ENCODE results near the gene PLXNC1.

Gene PLXNC1

DNA sequence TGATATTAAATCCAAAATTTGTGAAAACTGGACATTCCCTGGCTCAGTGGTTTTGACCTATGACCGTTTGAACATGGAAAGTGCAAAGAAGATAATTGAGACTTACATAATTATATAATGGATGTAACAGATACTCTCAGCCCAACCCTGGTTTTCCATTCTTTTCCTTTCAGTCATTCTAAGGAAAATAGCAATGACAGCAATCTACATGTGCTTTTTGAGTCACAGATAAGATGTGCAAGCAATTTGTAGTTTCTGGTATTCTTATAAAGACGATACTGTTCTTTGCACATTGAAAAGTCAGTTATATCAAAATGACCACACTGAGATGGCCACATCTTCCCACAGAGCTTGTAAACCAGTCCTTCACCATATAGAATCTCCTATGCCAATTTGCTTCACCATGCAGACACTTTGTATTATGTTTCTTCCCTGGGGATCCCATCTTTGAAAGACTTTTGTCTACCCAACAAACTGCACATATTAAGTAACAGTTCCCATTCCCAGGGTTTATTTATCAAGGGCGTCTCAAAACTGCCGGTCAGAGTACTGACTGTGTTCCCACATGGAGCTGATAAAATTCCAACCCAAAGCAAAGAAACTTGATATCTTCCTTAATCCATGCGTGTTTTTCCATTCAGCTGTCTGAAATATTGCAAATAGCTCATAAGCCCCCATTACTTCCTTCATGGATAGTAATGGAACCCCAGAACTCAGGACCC is 34.8 kb downstream of the PLXNC1 start:
- DNase-seq, result no peak

DNA sequence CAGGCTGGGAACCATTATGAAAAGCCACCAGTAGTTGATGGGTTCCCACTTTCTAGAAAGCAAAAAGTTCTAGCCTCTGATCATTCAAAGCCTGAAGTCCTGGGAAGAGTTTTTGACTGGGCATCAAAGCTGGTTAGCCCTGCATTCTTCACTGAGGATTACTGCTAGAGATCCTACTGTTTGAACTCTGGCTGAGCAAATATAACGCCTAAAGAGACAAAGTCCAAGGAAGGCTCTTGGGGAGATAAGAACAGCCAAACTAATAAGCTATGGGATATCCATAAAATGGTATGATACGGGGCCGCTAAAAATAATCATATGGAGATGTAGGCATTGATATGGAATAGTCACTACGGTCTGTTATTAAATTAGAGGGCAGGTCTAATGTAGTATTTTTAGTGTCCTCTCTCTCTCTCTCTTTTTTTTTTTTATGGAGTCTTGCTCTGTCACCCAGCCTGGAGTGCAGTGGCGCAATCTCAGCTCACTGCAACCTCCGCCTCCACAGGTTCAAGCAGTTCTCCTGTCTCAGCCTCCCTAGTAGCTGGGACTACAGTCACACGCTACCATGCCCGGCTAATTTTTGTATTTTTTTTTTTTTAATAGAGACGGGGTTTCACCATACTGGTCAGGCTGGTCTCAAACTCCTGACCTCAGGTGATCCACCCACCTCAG is 35.5 kb downstream of the PLXNC1 start:
- no peak for DNase-seq

DNA sequence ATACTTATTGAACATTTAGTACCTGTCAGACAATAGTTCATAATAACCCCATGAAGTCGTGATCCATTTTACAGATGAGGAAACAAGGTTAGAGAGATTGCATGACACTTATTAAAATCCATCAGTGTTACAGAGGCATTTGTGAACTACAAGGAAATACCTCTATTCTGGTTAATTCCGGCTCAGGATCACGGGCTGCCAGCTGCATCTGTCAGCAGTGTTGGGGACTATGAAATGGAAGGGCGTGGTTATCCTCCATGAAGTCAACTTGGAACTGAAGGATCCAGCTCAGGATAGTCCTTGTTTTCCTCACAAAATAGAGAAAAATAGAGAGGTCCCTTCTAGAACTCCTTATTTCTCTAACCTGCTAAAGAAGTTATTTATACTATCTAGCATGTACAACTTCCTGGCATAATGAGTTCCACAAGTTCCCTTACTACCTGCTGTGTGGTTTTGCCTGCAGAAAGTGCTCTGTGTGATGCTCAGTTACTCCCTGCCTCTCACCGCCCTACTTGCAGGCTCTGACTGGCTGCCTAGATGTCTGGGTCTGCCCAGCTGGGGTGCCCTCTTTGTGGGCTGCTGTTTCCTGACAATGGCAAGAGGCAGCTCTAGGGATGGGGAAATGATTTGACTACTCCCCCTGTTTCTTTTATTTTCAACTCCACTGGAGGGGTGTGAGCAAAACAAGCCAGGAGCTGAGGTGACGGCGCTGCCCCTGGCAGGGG is 36.8 kb downstream of the PLXNC1 start:
- DNase-seq, result no peak

DNA sequence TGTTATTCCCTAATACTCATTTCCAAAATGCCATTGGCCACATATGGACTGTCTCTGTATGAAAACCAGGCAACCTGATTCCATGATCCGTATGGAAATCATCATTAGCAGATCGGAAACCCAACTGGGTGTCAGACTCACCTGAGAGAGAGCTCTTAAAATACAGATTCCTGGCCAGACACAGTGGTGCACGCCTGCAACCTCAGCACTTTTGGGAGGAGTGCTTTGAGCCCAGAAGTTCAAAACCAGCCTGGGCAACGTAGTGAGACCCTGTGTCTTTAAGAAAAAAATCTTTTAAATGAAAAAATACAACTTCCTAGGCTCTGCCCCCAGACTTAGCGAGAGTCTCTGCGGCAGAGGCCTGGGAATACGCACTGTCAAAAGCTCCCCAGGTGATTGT is 37.4 kb downstream of the PLXNC1 start:
- DNase-seq, result no peak

DNA sequence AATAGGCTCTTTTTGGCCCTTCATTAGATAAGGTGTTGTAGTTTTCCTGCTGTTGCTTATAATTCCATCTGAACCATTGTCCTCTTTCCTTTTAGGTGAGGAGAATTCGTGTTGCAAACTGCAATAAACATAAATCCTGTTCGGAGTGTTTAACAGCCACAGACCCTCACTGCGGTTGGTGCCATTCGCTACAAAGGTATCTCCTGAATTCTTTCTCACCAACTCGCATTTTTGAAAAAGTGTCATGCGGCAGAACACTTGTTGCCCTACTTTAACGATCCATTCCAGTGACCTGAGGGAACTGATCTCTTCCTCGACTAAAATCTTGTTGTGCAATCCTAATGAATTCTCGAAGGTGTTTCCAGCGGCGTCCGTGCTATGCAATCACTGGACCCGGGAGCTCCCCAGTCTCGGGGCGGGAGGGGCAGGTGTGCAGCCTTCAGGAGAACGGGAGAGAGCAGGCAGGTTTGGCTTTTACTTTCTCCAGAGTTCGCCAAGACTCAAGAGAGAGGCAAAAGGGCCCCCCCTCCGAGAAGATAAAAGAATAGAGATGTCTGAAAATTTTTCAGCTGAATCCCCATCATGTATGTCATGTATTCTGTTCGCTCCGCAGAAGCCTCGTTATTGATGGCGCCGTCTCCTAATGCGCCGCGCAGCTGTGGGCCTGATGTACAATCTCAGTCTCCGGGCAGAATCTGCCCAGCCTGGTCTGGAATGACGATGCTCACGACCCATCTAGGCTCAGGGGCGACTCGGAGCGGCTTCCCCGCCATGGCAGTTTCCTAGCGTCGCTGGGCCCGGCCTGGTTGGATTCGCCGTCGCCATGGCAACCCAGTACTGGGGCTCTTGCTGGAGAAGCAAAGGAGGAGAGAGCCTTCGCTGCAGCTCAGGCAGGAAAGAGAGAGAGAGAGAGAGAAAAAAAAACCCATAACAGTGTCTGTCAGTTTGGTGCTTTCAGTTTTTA is 38.2 kb downstream of the PLXNC1 start:
- DNase-seq, result no peak

- no peak for DNase-seq
Observed at GRCh38 chr12:94187361-94187760, 39.0 kb downstream of the PLXNC1 start.

- no peak for DNase-seq
Observed at GRCh38 chr12:94190623-94191022, 42.2 kb downstream of the PLXNC1 start.

DNA sequence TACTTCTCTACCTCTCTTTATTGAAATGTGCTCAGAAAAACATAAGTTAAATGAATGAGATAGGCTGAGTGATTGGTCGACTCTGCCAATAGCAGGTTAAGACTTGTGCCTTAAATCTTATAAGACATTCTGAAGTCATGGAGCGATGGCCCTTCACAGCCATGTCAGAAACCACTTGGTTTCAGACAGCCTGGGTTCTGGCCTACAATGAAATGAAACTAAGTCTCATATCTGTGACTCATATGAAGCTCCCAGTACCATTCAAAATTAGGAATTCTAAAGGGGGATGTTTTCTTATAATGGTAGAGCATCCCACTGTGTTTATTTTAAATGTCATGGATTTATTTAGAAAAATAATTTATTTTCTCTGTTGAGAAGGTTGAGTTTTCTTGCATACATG is 42.6 kb downstream of the PLXNC1 start:
- DNase-seq, result no peak

DNA sequence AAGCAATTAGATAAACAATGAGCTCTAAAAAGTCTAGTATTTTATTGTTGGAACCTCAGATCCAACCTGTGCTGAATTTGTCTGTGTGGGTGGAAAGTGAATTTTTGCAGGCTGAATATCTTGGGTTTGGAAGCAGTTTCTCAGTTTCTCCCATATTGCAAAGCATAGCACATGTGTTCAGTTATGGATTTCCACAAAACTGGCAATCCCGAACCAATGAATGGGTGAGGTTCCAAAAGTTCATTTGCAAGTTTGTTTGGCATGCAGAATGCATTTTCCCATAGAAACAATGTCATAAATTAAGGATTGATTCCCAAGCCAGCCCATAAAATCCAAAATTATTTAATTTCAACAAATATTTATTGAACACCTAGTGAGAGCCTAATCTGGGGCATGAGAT is 43.4 kb downstream of the PLXNC1 start:
- DNase-seq, result no peak

DNA sequence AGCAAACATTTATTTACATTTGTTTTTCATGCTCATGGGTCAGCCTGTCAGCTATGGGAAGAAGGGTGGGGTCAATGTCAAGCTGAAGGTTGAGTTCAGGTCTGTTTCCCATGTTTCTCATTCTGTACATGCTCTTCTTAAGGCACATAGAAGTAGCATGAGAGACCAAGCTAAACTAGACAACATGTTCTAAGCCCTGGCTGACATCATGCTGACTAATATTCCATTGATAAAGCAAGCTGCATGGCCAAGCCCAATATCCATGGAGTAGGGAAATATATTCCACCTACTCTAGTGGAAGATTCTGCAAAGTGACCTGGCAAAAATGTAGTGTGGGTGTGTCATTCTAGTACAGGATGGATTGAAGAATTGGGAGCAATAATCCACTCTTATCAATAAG is 44.1 kb downstream of the PLXNC1 start:
- no peak for DNase-seq

GRCh38 chr12:94193168-94193567 is 44.8 kb downstream of the PLXNC1 start:
- no peak for DNase-seq

DNA sequence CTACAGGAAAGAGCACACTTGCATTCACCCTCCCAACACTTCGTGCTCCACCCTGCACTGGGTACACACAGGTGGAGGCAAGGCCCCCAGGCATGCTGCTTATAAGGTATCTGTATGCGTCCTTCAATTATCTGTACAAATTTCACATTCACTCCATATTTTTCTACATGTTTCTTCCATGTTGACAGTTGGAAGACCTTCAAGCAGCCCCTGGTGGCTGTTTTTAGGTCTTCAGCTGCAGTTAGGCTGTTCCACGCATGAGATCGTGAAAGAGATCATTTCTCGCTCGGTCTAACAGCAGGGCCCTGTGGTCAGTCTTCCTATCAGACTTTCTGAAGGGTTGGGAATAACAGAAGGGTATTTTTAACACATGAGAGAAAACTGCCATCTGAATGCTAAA is 47.1 kb downstream of the PLXNC1 start:
- DNase-seq, result no peak

GRCh38 chr12:94198469-94198868 is 50.1 kb downstream of the PLXNC1 start:
- no peak for DNase-seq

DNA sequence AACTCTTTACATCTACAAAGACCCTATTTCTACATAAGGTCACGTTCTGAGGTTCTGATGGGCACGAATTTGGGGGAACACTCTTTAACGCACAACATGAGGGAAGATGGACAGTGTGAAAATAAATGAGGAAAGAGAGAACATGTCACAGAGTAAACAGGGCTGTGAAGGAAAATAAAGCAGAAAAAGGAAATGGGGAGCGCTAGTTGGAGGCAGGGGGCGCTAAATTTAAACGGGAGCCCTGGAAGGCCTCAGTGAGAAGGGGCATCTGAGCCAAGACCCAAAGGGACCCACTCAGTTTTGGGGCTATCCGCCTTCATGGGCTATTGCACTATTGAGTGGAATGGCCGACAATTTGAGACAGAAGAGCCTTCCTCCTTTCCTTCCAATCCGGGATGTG is 50.5 kb downstream of the PLXNC1 start:
- no peak for DNase-seq

- DNase-seq, result no peak
Observed at GRCh38 chr12:94200069-94200468, 51.7 kb downstream of the PLXNC1 start.

- DNase-seq, result no peak
Observed at GRCh38 chr12:94200695-94201094, 52.3 kb downstream of the PLXNC1 start.

- no peak for DNase-seq
Observed at GRCh38 chr12:94202245-94203180, 54.1 kb downstream of the PLXNC1 start.

DNA sequence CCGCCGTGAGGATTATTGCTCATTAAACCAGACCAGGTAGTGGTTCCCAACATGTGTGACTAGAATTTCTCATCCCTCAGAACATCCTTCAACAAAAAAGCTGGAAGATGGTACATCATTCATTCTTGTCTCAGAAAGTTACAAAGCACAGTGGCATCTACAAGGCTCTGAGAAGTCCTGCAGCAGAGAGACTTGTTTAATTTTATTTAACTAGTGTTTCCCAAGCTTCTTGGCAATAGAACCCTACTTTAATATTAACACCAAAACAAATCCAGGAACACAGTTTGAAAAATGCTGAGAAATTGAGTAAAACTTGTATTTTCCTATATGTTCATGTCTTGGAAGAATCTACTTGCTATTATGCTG is 54.8 kb downstream of the PLXNC1 start:
- no peak for DNase-seq

DNA sequence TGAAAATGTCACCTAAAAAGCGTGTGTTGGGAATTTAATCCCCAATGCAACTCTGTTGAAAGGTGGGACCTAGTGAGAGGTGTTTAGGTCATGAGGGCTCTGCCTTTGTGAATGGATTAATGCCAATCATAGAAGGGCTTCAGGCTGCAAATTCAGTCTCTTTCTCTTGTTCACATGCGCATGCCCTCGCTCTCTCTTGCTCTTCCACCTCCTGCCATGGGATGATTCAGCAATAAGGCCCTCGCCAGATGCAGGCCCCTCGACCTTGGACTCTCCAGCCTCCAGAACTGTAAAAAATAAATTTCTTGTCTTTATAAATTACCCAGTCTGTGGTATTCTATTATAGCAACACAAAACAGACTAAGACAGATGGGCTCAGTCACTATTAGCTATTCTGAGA is 55.4 kb downstream of the PLXNC1 start:
- DNase-seq, result no peak

DNA sequence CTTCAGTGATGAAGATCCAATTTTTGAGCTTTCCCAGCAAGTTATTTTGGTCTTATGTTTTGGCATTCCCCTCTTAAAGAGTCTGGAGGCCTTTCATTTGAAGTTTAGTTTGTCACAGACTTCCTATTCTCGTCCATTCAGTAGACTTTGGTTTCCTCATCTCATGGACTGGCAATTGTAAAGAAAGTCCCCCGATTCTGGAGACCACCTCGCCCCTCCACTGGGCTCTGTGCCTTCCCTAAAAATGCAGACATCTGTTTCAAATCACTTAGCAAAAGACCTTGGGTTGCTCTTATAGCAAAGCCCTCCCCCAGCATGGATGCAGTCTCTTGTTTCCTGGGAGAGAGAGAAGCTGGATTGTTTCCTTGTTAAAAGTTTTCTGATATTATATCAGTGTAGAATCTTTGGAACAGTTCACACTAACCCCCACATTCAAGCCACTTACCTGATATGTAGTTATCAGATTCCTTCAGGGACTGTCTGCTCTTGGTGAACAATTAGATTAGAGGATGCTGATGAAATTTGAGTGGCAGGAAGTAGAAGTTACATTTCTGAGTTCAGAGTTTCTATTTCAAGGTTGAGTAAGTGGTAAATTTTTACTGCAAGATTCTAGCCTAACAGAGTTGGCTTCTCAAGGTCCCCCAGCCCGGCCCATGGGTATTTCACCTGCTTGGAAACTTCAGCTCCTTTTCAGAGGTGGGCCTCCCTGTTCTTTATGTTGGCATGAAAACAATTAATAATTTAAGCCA is 56.3 kb downstream of the PLXNC1 start:
- no peak for DNase-seq

GRCh38 chr12:94205822-94206221 is 57.4 kb downstream of the PLXNC1 start:
- no peak for DNase-seq

All from activated gamma-delta T cell (primary cell).